B cell (primary cell): ENCODE results near the gene CCL28. TPM values are rescaled to one million over a fixed set of nuclear protein-coding genes. Genes with fewer than 3 reads are reported as not detected.

Experiments used
- ATAC-seq: fragments of 200-7000 bp; cut with Tn5 transposase; one replicate; pipeline ENCODE4 v1.10.0; 2021; ENCODE audit warnings: low read depth, mild to moderate bottlenecking, moderate number of reproducible peaks, moderate library complexity
- CTCF ChIA-PET: fragments of 350-600 bp; sonication (Branson Sonifier 250); formaldehyde crosslinking; loops from one replicate; lab custom pipeline; 2021; ENCODE audit warnings: antibody characterized with exemption, inconsistent platforms; lab: Charles Lee
- POLR2A ChIA-PET: fragments of 350-600 bp; sonication (Branson Sonifier 250); formaldehyde crosslinking; loops from one replicate; lab custom pipeline; 2021; ENCODE audit warnings: antibody characterized with exemption; lab: Charles Lee
- DNase-seq: peaks from one replicate; pipeline ENCODE4 v3.0.0; 2013
- H2AFZ ChIP-seq: 2 replicates; pipeline ENCODE4 v1.6.1; 2012; ENCODE audit warnings: mild to moderate bottlenecking, low read depth, low read length; ENCODE audit not compliant: insufficient read depth, poor library complexity, severe bottlenecking
- H3K27ac ChIP-seq, 2 donors: 1 replicate in 1 of 2; 2 replicates in 1 of 2; pipeline ENCODE4 v1.5.1; 2012 to 2013; ENCODE audit warnings: low read length in 2 of 2, mild to moderate bottlenecking in 2 of 2, moderate library complexity in 1 of 2
- H3K27me3 ChIP-seq, 4 experiments: fragments of 200-600 bp in 1 of 4; sonication (generic) in 1 of 4; replicated peaks in 1 of 4; 1 replicate in 2 of 4; 2 replicates in 2 of 4; pipeline versions ENCODE4 v1.6.1 to v1.7.0; 2013 to 2016; ENCODE audit warnings: low read length in 3 of 4, mild to moderate bottlenecking in 2 of 4, mixed read lengths in 1 of 4, moderate library complexity in 1 of 4; ENCODE audit not compliant: insufficient read depth in 4 of 4, control insufficient read depth in 3 of 4; ENCODE audit errors: control extremely low read depth in 1 of 4
- H3K36me3 ChIP-seq, 2 experiments: replicated peaks in 1 of 2; 1 replicate in 1 of 2; 2 replicates in 1 of 2; pipeline versions ENCODE4 v1.6.1 to v1.7.1; 2013; ENCODE audit warnings: low read length in 1 of 2; ENCODE audit not compliant: insufficient read depth in 2 of 2, control insufficient read depth in 1 of 2; ENCODE audit errors: control extremely low read depth in 1 of 2, extremely low read depth in 1 of 2
- H3K4me1 ChIP-seq, 2 donors: fragments of 200-600 bp in 1 of 2; sonication (generic) in 1 of 2; 1 replicate in 1 of 2; 2 replicates in 1 of 2; pipeline versions ENCODE4 v1.5.1 to v1.6.1; 2013 to 2017; ENCODE audit warnings: low read length in 2 of 2; ENCODE audit not compliant: control insufficient read depth in 2 of 2, insufficient read depth in 2 of 2
- H3K4me2 ChIP-seq: replicated peaks from 2 replicates; pipeline ENCODE3; 2012; ENCODE audit warnings: mild to moderate bottlenecking, low read depth, low read length; ENCODE audit not compliant: poor library complexity, severe bottlenecking
- H3K4me3 ChIP-seq, 5 experiments: fragments of 200-600 bp in 1 of 5; sonication (generic) in 1 of 5; 1 replicate in 3 of 5; 2 replicates in 2 of 5; pipeline versions ENCODE4 v1.5.1 to v1.7.0; 2011 to 2016; ENCODE audit warnings: low read length in 4 of 5, mild to moderate bottlenecking in 4 of 5, low read depth in 2 of 5, control low read depth in 1 of 5, moderate library complexity in 1 of 5; ENCODE audit not compliant: insufficient read depth in 1 of 5; ENCODE audit errors: control extremely low read depth in 1 of 5, extremely low read depth in 1 of 5
- H3K79me2 ChIP-seq: fragments of 200-600 bp; sonication (generic); one replicate; pipeline ENCODE4 v1.6.0; 2016; ENCODE audit warnings: low read length; ENCODE audit not compliant: control insufficient read depth, insufficient read depth
- H3K9ac ChIP-seq: fragments of 200-600 bp; sonication (generic); 2 replicates; pipeline ENCODE4 v1.6.1; 2017; ENCODE audit warnings: mild to moderate bottlenecking, low read length, moderate library complexity
- H3K9me3 ChIP-seq, 3 donors: one replicate each; pipeline versions ENCODE4 v1.6.1 to v1.7.1; 2013; ENCODE audit warnings: low read length in 2 of 3; ENCODE audit not compliant: control insufficient read depth in 2 of 3, insufficient read depth in 1 of 3; ENCODE audit errors: control extremely low read depth in 1 of 3
- H4K20me1 ChIP-seq: 2 replicates; pipeline ENCODE4 v1.6.0; 2012; ENCODE audit warnings: mild to moderate bottlenecking, low read length; ENCODE audit not compliant: insufficient read depth, control insufficient read depth, poor library complexity, severe bottlenecking
- H3K27ac Mint-ChIP-seq: one replicate; pipeline ENCODE4 v1.8.0; 2021; ENCODE audit warnings: mixed read lengths
- H3K27me3 Mint-ChIP-seq: one replicate; pipeline ENCODE4 v1.8.0; 2021; ENCODE audit warnings: mixed read lengths
- H3K4me1 Mint-ChIP-seq: one replicate; pipeline ENCODE4 v1.8.0; 2021; ENCODE audit warnings: mixed read lengths
- H3K4me3 Mint-ChIP-seq: one replicate; pipeline ENCODE4 v1.8.0; 2021; ENCODE audit warnings: mixed read lengths
- H3K9me3 Mint-ChIP-seq: one replicate; pipeline ENCODE4 v1.8.0; 2022; ENCODE audit warnings: mixed read lengths; ENCODE audit not compliant: insufficient read depth
- CTCF ChIP-seq: fragments of 200-600 bp; IDR thresholded peaks from one replicate; pipeline ENCODE4 v1.8.0; 2022; ENCODE audit warnings: antibody characterized with exemption, mild to moderate bottlenecking
- EZH2 ChIP-seq: IDR thresholded peaks from 2 replicates; pipeline ENCODE4 v1.6.1; 2012; ENCODE audit warnings: borderline replicate concordance, low read depth, mild to moderate bottlenecking, moderate library complexity, low read length; ENCODE audit not compliant: insufficient read depth, poor library complexity, severe bottlenecking
- WGBS: methylation state at CpG from one replicate; pipeline ENCODE4 v1.1.5; 2013; ENCODE audit warnings: missing lambda C conversion rate; ENCODE audit not compliant: insufficient coverage; 5-methylcytosine and 5-hydroxymethylcytosine counted together
- intact Hi-C: fragments of 100-400 bp; cut with micrococcal nuclease; formaldehyde crosslinking; loops from one replicate; pipeline ENCODE4 v1.10.0; 2022
- polyA plus RNA-seq: library from polyadenylated mRNA; depleted of rRNA; stranded (reverse); fragments of >200 nt; gene quantifications from 2 replicates; pipeline ENCODE4 v1.2.3, GENCODE V29; 2012
- total RNA-seq, 2 donors: library from RNA; stranded (reverse); fragments of 120-200 nt in 1 of 2; gene quantifications; 1 replicate in 1 of 2; 2 replicates in 1 of 2; pipeline versions ENCODE4 v1.2.3 to v1.2.4, GENCODE V29; 2013 to 2022

CCL28 gene
- total and polyA plus RNA-seq, 2 donors (not counting 1 experiment from before 2014, with no cell fraction given) = 18.6 to 18.7 TPM

- H3K4me1 Mint-ChIP-seq = no peaks in the 10 kb centered on the region
- H3K27me3 Mint-ChIP-seq = no peaks in the 10 kb centered on the region
- Histone ChIP-seq H3K27me3 (no peaks in the 10 kb centered on the region), H4K20me1 (no peaks in the 10 kb centered on the region), H3K79me2 (no peaks in the 10 kb centered on the region), H3K9ac (no peak overlapping the region), H2AFZ (no peak overlapping the region), H3K4me1 (no peaks in the 10 kb centered on the region), H3K9me3 (no peaks in the 10 kb centered on the region), H3K36me3 (no peaks in the 10 kb centered on the region), H3K4me3 (no peak overlapping the region), H3K27ac (no peak overlapping the region), H3K4me2 (no peak overlapping the region)
- ChIA-PET CTCF (no interaction called here), POLR2A (no interaction called here)
- DNase-seq (no peak), ATAC-seq (no peak)
- H3K27ac Mint-ChIP-seq = no peak overlapping the region
- no peaks in the 10 kb centered on the region for H3K9me3 Mint-ChIP-seq
- intact Hi-C loops = no loop called here
- no peak for TF ChIP-seq CTCF
- no peak for TF ChIP-seq EZH2
- H3K4me3 Mint-ChIP-seq = no peak overlapping the region
- 100% methylated on average over 3 of the region's 4 CpGs for WGBS
Observed at GRCh38 chr5:43348207-43348606, 64.0 kb downstream of the CCL28 start.

GRCh38 chr5:43338862-43339261 is 73.3 kb downstream of the CCL28 start:
- H3K27ac ChIP-seq = no peak overlapping the region
- H4K20me1 ChIP-seq = no peaks in the 10 kb centered on the region
- H2AFZ ChIP-seq = no peak overlapping the region
- ChIA-PET POLR2A (no interaction called here), CTCF (no interaction called here)
- Mint-ChIP-seq H3K4me1 (no peaks in the 10 kb centered on the region), H3K27ac (no peak overlapping the region), H3K27me3 (peaks cover 26% of the 10 kb centered on the region), H3K9me3 (peaks cover 12% of the 10 kb centered on the region), H3K4me3 (no peak overlapping the region)
- peaks cover 0 to 11% (median 2%) of the 10 kb centered on the region in 4 experiments for H3K27me3 ChIP-seq
- no peak for ATAC-seq
- TF ChIP-seq EZH2 (no peak), CTCF (no peak)
- no peak overlapping the region for H3K4me3 ChIP-seq
- H3K79me2 ChIP-seq = no peaks in the 10 kb centered on the region
- no peak overlapping the region for H3K9ac ChIP-seq
- no peak overlapping the region for H3K4me2 ChIP-seq
- H3K36me3 ChIP-seq = no peaks in the 10 kb centered on the region
- no peaks in the 10 kb centered on the region for H3K4me1 ChIP-seq
- intact Hi-C loops = no loop called here
- DNase-seq = no peak
- 67% methylated on average over 1 of the region's 1 CpG for WGBS
- H3K9me3 ChIP-seq = peaks cover 2 to 18% (median 10%) of the 10 kb centered on the region in 3 donors
